IMR-90 (cell line): ENCODE measurements around the gene MT1H. TPM values are rescaled to one million over a fixed set of nuclear protein-coding genes. Genes with fewer than 3 reads are reported as not detected.

Source experiments
- ATAC-seq: fragments of 200-7000 bp; cut with Tn5 transposase; 2 replicates; pipeline ENCODE4 v1.9.1; 2020; ENCODE audit warnings: low read depth, mild to moderate bottlenecking, moderate library complexity
- BruUV-seq: library from RNA; stranded (reverse); fragments of 400-500 nt; replicated peaks from 2 replicates; lab custom pipeline; 2021; lab: Mats Ljungman, UMichigan
- CTCF ChIA-PET: fragments of 300-600 bp; formaldehyde crosslinking; extraction: SDS; loops from one replicate; lab custom pipeline; 2021; ENCODE audit warnings: antibody characterized with exemption; lab: Yijun Ruan, JAX
- POLR2A ChIA-PET: fragments of 300-600 bp; sonication (Branson Sonifier 250); formaldehyde crosslinking; loops from one replicate; lab custom pipeline; 2022; ENCODE audit warnings: antibody characterized with exemption; ENCODE audit not compliant: unreplicated experiment; lab: Charles Lee
- DNase-seq: peaks from one replicate; pipeline ENCODE4 v3.0.0; 2013
- H2AFZ ChIP-seq: replicated peaks from 2 replicates; pipeline ENCODE3; 2013; ENCODE audit warnings: low read length, mild to moderate bottlenecking; ENCODE audit not compliant: poor library complexity
- H2AK5ac ChIP-seq: 2 replicates; pipeline ENCODE4 v1.6.1; 2013; ENCODE audit warnings: low read depth, low read length, inconsistent platforms
- H2AK9ac ChIP-seq: replicated peaks from 2 replicates; pipeline ENCODE3; 2013; ENCODE audit warnings: mild to moderate bottlenecking, low read depth, low read length, moderate library complexity; ENCODE audit not compliant: poor library complexity
- H2BK120ac ChIP-seq: 2 replicates; pipeline ENCODE4 v1.6.1; 2013; ENCODE audit warnings: low read depth, low read length, inconsistent platforms
- H2BK15ac ChIP-seq: 3 replicates; pipeline ENCODE4 v1.6.1; 2013; ENCODE audit warnings: low read depth, low read length, inconsistent platforms
- H2BK20ac ChIP-seq: 2 replicates; pipeline ENCODE4 v1.6.1; 2013; ENCODE audit warnings: low read depth, mild to moderate bottlenecking, inconsistent platforms, low read length, moderate library complexity
- H2BK5ac ChIP-seq: 2 replicates; pipeline ENCODE4 v1.6.1; 2013; ENCODE audit warnings: mild to moderate bottlenecking, low read depth, low read length, inconsistent platforms; ENCODE audit not compliant: poor library complexity, severe bottlenecking
- H3K14ac ChIP-seq: replicated peaks from 2 replicates; pipeline ENCODE4 v1.6.1; 2013; ENCODE audit warnings: low read depth, low read length, inconsistent platforms
- H3K18ac ChIP-seq: 2 replicates; pipeline ENCODE4 v1.6.1; 2013; ENCODE audit warnings: low read depth, low read length, control low read depth
- H3K23ac ChIP-seq: 2 replicates; pipeline ENCODE4 v1.6.1; 2013; ENCODE audit warnings: low read depth, low read length, inconsistent platforms
- H3K27ac ChIP-seq: 2 replicates; pipeline ENCODE4 v1.5.1; 2013; ENCODE audit warnings: mild to moderate bottlenecking, control low read depth, low read length; ENCODE audit not compliant: insufficient read depth
- H3K27me3 ChIP-seq: 2 replicates; pipeline ENCODE4 v1.6.1; 2013; ENCODE audit warnings: low read length; ENCODE audit not compliant: control insufficient read depth, insufficient read depth
- H3K36me3 ChIP-seq: 2 replicates; pipeline ENCODE4 v1.6.1; 2013; ENCODE audit warnings: low read length, mixed read lengths; ENCODE audit not compliant: control insufficient read depth, insufficient read depth
- H3K4ac ChIP-seq: 2 replicates; pipeline ENCODE4 v1.6.1; 2013; ENCODE audit warnings: low read depth, low read length, inconsistent platforms
- H3K4me1 ChIP-seq: 2 replicates; pipeline ENCODE4 v1.6.1; 2013; ENCODE audit warnings: low read length, mixed read lengths; ENCODE audit not compliant: control insufficient read depth, insufficient read depth
- H3K4me2 ChIP-seq: 2 replicates; pipeline ENCODE4 v1.6.1; 2013; ENCODE audit warnings: low read depth, mild to moderate bottlenecking, control low read depth, low read length, moderate library complexity
- H3K4me3 ChIP-seq: 2 replicates; pipeline ENCODE4 v1.5.1; 2013; ENCODE audit warnings: low read depth, mild to moderate bottlenecking, control low read depth, low read length, moderate library complexity; ENCODE audit not compliant: insufficient read depth
- H3K56ac ChIP-seq: 2 replicates; pipeline ENCODE4 v1.6.1; 2013; ENCODE audit warnings: low read length, inconsistent platforms; ENCODE audit not compliant: insufficient read depth; ENCODE audit errors: extremely low read depth
- H3K79me1 ChIP-seq, 2 experiments: 2 replicates each; pipeline ENCODE4 v1.6.1; 2013; ENCODE audit warnings: low read length in 2 of 2, inconsistent platforms in 1 of 2, low read depth in 1 of 2
- H3K9ac ChIP-seq: 2 replicates; pipeline ENCODE4 v1.6.1; 2013; ENCODE audit warnings: low read depth, low read length, control low read depth
- H3K9me1 ChIP-seq: 2 replicates; pipeline ENCODE4 v1.6.1; 2013; ENCODE audit warnings: low read length, inconsistent platforms; ENCODE audit not compliant: insufficient read depth
- H3K9me3 ChIP-seq: 2 replicates; pipeline ENCODE4 v1.6.1; 2013; ENCODE audit warnings: low read length; ENCODE audit not compliant: control insufficient read depth, insufficient read depth
- H4K20me1 ChIP-seq: 2 replicates; pipeline ENCODE4 v1.6.1; 2013; ENCODE audit warnings: low read length, inconsistent platforms; ENCODE audit not compliant: insufficient read depth
- H4K5ac ChIP-seq: 2 replicates; pipeline ENCODE4 v1.6.1; 2013; ENCODE audit warnings: mild to moderate bottlenecking, low read depth, low read length, control low read depth
- H4K8ac ChIP-seq, 2 experiments: 2 replicates each; pipeline ENCODE4 v1.6.1; 2013; ENCODE audit warnings: low read depth in 2 of 2, low read length in 2 of 2, control low read depth in 1 of 2, inconsistent platforms in 1 of 2
- H4K91ac ChIP-seq: 2 replicates; pipeline ENCODE4 v1.6.1; 2013; ENCODE audit warnings: low read depth, low read length, inconsistent platforms; ENCODE audit not compliant: insufficient read depth
- BHLHE40 ChIP-seq: fragments of 150-350 bp; IDR thresholded peaks from 2 replicates; pipeline ENCODE4 v1.6.1; 2016; ENCODE audit warnings: mild to moderate bottlenecking, low read depth, low read length
- CEBPB ChIP-seq: IDR thresholded peaks from 2 replicates; pipeline ENCODE4 v1.6.1; 2012; ENCODE audit warnings: low read depth, low read length, improper control_type of control experiment
- FOS ChIP-seq: fragments of 150-350 bp; IDR thresholded peaks from 2 replicates; pipeline ENCODE4 v1.6.1; 2016; ENCODE audit warnings: low read depth, low read length
- MAFK ChIP-seq: IDR thresholded peaks from 2 replicates; pipeline ENCODE4 v1.6.1; 2012; ENCODE audit warnings: low read depth, low read length, improper control_type of control experiment
- MAZ ChIP-seq: IDR thresholded peaks from 2 replicates; pipeline ENCODE4 v1.6.1; 2012; ENCODE audit warnings: low read depth, mild to moderate bottlenecking, low read length, improper control_type of control experiment, moderate library complexity, borderline replicate concordance
- MXI1 ChIP-seq: IDR thresholded peaks from 2 replicates; pipeline ENCODE4 v1.6.1; 2012; ENCODE audit warnings: low read depth, mild to moderate bottlenecking, low read length, moderate library complexity, borderline replicate concordance
- NFE2L2 ChIP-seq: fragments of 150-350 bp; IDR thresholded peaks from 2 replicates; pipeline ENCODE4 v1.6.1; 2016; ENCODE audit warnings: low read depth, mild to moderate bottlenecking, low read length
- POLR2A ChIP-seq: IDR thresholded peaks from 2 replicates; pipeline ENCODE4 v1.6.1; 2012; ENCODE audit warnings: mild to moderate bottlenecking, low read depth, low read length
- RAD21 ChIP-seq: IDR thresholded peaks from 2 replicates; pipeline ENCODE4 v1.6.1; 2012; ENCODE audit warnings: low read length, improper control_type of control experiment
- RCOR1 ChIP-seq: IDR thresholded peaks from 2 replicates; pipeline ENCODE4 v1.6.1; 2012; ENCODE audit warnings: mild to moderate bottlenecking, low read length, improper control_type of control experiment; ENCODE audit not compliant: insufficient replicate concordance
- USF2 ChIP-seq: fragments of 150-350 bp; IDR thresholded peaks from 2 replicates; pipeline ENCODE4 v1.6.1; 2017; ENCODE audit warnings: mild to moderate bottlenecking, antibody characterized with exemption, low read length, low read depth
- WGBS, 2 experiments: methylation state at CpG; one replicate each; pipeline versions ENCODE4 v1.1.5 to v1.1.7; 2013; ENCODE audit warnings: missing lambda C conversion rate in 2 of 2; ENCODE audit not compliant: insufficient read length in 1 of 2; ENCODE audit errors: extremely low coverage in 2 of 2; 5-methylcytosine and 5-hydroxymethylcytosine counted together
- dilution Hi-C: fragments of 300-500 bp; cut with HindIII; formaldehyde crosslinking; loops from one replicate; pipeline ENCODE4 v1.14.3; 2018; ENCODE audit warnings: low sequenced_read_pairs; ENCODE audit not compliant: unreplicated experiment
- in situ Hi-C: fragments of 300-500 bp; cut with MboI; formaldehyde crosslinking; loops from 3 replicates; pipeline ENCODE4 v1.14.3; 2019; ENCODE audit warnings: low sequenced_read_pairs, inconsistent platforms, mixed read lengths
- intact Hi-C: fragments of 100-400 bp; cut with micrococcal nuclease; formaldehyde crosslinking; loops from 2 replicates; pipeline ENCODE4 v1.10.0; 2022
- polyA plus RNA-seq, 3 experiments: library from polyadenylated mRNA; depleted of rRNA; stranded (reverse); fragments of >200 nt; gene quantifications; 2 replicates each; pipeline ENCODE4 v1.2.3, GENCODE V29; 2012; ENCODE audit warnings: low replicate concordance in 1 of 3
- total RNA-seq: library from RNA; depleted of rRNA; stranded (reverse); fragments of >200 nt; gene quantifications from 2 replicates; pipeline ENCODE4 v1.2.3, GENCODE V29; 2012

The MT1H gene
- total and polyA plus RNA-seq, 2 of the 4 experiments (the other 2 are of a cell fraction) = not detected

- H3K9me3 ChIP-seq = no peaks in the 10 kb centered on the region
- H3K36me3 ChIP-seq = no peaks in the 10 kb centered on the region
- no peak overlapping the region for H3K4me3 ChIP-seq
- ChIA-PET CTCF (no interaction called here), POLR2A (no interaction called here)
- no peak overlapping the region for H3K18ac ChIP-seq
- DNase-seq = no peak
- in situ Hi-C loops (no loop called here), intact Hi-C loops (no loop called here), dilution Hi-C loops (no loop called here)
- H4K8ac ChIP-seq = no peak overlapping the region
- ATAC-seq = no peak
- no peak overlapping the region for H4K5ac ChIP-seq
- H3K4me2 ChIP-seq = peak overlapping the region; percentile 27
- H2AFZ ChIP-seq = peak overlapping the region; percentile 73
- H3K14ac ChIP-seq = no peak overlapping the region
- peaks cover 78% of the 10 kb centered on the region for H3K27me3 ChIP-seq
- no peak overlapping the region for H3K9ac ChIP-seq
- no peak overlapping the region for H2BK120ac ChIP-seq
- peak overlapping the region; percentile 13; the same call in 1 of the 2 replicates for H3K23ac ChIP-seq
- H2AK5ac ChIP-seq = no peak overlapping the region
- TF ChIP-seq MAFK = no peak
- no peak for TF ChIP-seq POLR2A
- TF ChIP-seq FOS = no peak
- TF ChIP-seq RCOR1 = no peak
- no peak for TF ChIP-seq MAZ
- TF ChIP-seq MXI1 = no peak
- TF ChIP-seq NFE2L2 = no peak
- TF ChIP-seq RAD21 = no peak
- no peak for TF ChIP-seq CEBPB
- no peak for TF ChIP-seq BHLHE40
- no peak for TF ChIP-seq USF2
- no peak overlapping the region for H4K91ac ChIP-seq
- 21% methylated on average over 5 of the region's 10 CpGs; no CpG with 5 or more reads in 1 of the 2 experiments for WGBS, 2 experiments
- H2BK5ac ChIP-seq = no peak overlapping the region
- H3K79me1 ChIP-seq = no peaks in the 10 kb centered on the region
- no peak overlapping the region for H3K4ac ChIP-seq
- H2AK9ac ChIP-seq = no peak overlapping the region
- no peak overlapping the region for H3K27ac ChIP-seq
- no peak overlapping the region for H2BK20ac ChIP-seq
- H3K9me1 ChIP-seq = peaks cover 3% of the 10 kb centered on the region; the same call in 1 of the 2 replicates
- no peak overlapping the region for H2BK15ac ChIP-seq
- no TSS peak for BruUV-seq
- peaks cover 3% of the 10 kb centered on the region; the same call in 1 of the 2 replicates for H3K4me1 ChIP-seq
- no peak overlapping the region for H3K56ac ChIP-seq
- H4K20me1 ChIP-seq = no peaks in the 10 kb centered on the region
These were observed 11.2 kb upstream of the MT1H start for GRCh38 chr16:56658327-56658875.
